Psoas muscle (tissue), 8 donors: ENCODE measurements around the gene P2RX1. TPM values are rescaled to one million over a fixed set of nuclear protein-coding genes. Genes with fewer than 3 reads are reported as not detected.

ENCODE experiments used
- ATAC-seq, 4 donors: fragments of 200-7000 bp; cut with Tn5 transposase; one replicate each; pipeline ENCODE4 v1.9.1; 2020; ENCODE audit warnings: moderate library complexity in 3 of 4, mild to moderate bottlenecking in 2 of 4
- DNase-seq, 2 donors: peaks; one replicate each; pipeline ENCODE4 v3.0.0-alpha.2; 2020
- H3K27ac ChIP-seq: fragments of 200-600 bp; one replicate; pipeline ENCODE4 v1.8.0; 2022
- H3K27me3 ChIP-seq, 3 donors: fragments of 200-600 bp in 1 of 3; one replicate each; pipeline versions ENCODE4 v1.6.1 to v1.8.0; 2013 to 2022; ENCODE audit warnings: low read length in 2 of 3, mild to moderate bottlenecking in 2 of 3, moderate library complexity in 1 of 3; ENCODE audit not compliant: insufficient read depth in 3 of 3
- H3K36me3 ChIP-seq, 2 donors: fragments of 200-600 bp in 1 of 2; one replicate each; pipeline versions ENCODE4 v1.6.1 to v1.8.0; 2013 to 2022; ENCODE audit warnings: low read depth in 1 of 2, mild to moderate bottlenecking in 1 of 2, moderate library complexity in 1 of 2; ENCODE audit not compliant: insufficient read depth in 1 of 2
- H3K4me1 ChIP-seq: fragments of 200-600 bp; one replicate; pipeline ENCODE4 v1.8.0; 2022
- H3K4me3 ChIP-seq: fragments of 200-600 bp; one replicate; pipeline ENCODE4 v1.8.0; 2022; ENCODE audit warnings: mild to moderate bottlenecking
- H3K9me3 ChIP-seq: fragments of 200-600 bp; one replicate; pipeline ENCODE4 v1.8.0; 2022
- CTCF ChIP-seq: fragments of 200-600 bp; IDR thresholded peaks from one replicate; pipeline ENCODE4 v1.8.0; 2022; ENCODE audit warnings: antibody characterized with exemption
- WGBS, 3 donors: extraction: QIAGEN DNeasy Blood & Tissue Kit; methylation state at CpG; one replicate each; pipeline versions ENCODE4 v1.1.6 to v1.1.7; 2013; 5-methylcytosine and 5-hydroxymethylcytosine counted together
- intact Hi-C, 2 donors: fragments of 100-400 bp; cut with DNase I; formaldehyde crosslinking; loops; one replicate each; pipeline versions ENCODE4 v1.11.0 to v1.14.2; 2022
- polyA plus RNA-seq, 3 donors: library from polyadenylated mRNA; stranded (reverse); fragments of 200-250 nt; gene quantifications; one replicate each; pipeline ENCODE4 v1.2.3, GENCODE V29; 2013
- total RNA-seq, 4 donors: library from RNA; stranded (reverse); fragmentation: NEBNext Ultra II Directional in 2 of 4; extraction: Animal tissue kit (Norgen Biotek cat#: 25700) in 2 of 4; gene quantifications; one replicate each; pipeline versions ENCODE4 v1.2.1 to v1.2.4, GENCODE V29; 2021 to 2023
- donor health status: healthy with polysubstance abuse.
- donor health status: DM: no; HTN: no; CAD: no; lungs with moderate emphysema.
- donor health status: Bipolar disorder and iron deficiency.
- donor health status: healthy.
- donor health status: DM: yes; HTN: yes; CAD: no.
- donor health status: DM: no; HTN: no; CAD: no.
- donor health status: DM: no; HTN: no; CAD: no.
- donor health status: DM: yes; HTN: yes; CAD: no.

Gene P2RX1
- total and polyA plus RNA-seq, 7 donors = 0.06 to 0.94 (median 0.18) TPM

GRCh38 chr17:3905017-3905520, 11.2 kb downstream of the P2RX1 start:
- no peak for DNase-seq
- intact Hi-C loops = loop anchor here in 1 of 2 donors (10.0 kb wide), 1 partner anchor 170 kb away; no protein-coding TSS in a partner anchor
- H3K27ac ChIP-seq = no peak overlapping the region
- no peak for ATAC-seq
- H3K36me3 ChIP-seq = no peaks in the 10 kb centered on the region
- no peaks in the 10 kb centered on the region for H3K27me3 ChIP-seq
- no peak for TF ChIP-seq CTCF
- WGBS, 3 donors = 90 to 91% (median 91%) methylated on average over 11 of the region's 11 CpGs
- H3K9me3 ChIP-seq = no peaks in the 10 kb centered on the region
- no peaks in the 10 kb centered on the region for H3K4me1 ChIP-seq
- no peak overlapping the region for H3K4me3 ChIP-seq

GRCh38 chr17:3904501-3904900, 11.8 kb downstream of the P2RX1 start:
- H3K4me3 ChIP-seq = no peak overlapping the region
- no peak overlapping the region for H3K27ac ChIP-seq
- H3K27me3 ChIP-seq = no peaks in the 10 kb centered on the region
- TF ChIP-seq CTCF = no peak
- intact Hi-C loops = loop anchor here in 1 of 2 donors (10.0 kb wide), 1 partner anchor 170 kb away; no protein-coding TSS in a partner anchor
- H3K4me1 ChIP-seq = no peaks in the 10 kb centered on the region
- no peak for ATAC-seq
- no peak for DNase-seq
- WGBS, 3 donors = 67 to 85% (median 81%) methylated on average over 14 to 15 of the region's 15 CpGs
- no peaks in the 10 kb centered on the region for H3K9me3 ChIP-seq
- no peaks in the 10 kb centered on the region for H3K36me3 ChIP-seq

GRCh38 chr17:3903881-3904290, 12.4 kb downstream of the P2RX1 start:
- ATAC-seq = peak in 1 of 4 donors; percentile 8
- Histone ChIP-seq H3K4me3 (no peak overlapping the region), H3K4me1 (no peaks in the 10 kb centered on the region), H3K27ac (no peak overlapping the region), H3K36me3 (no peaks in the 10 kb centered on the region), H3K27me3 (no peaks in the 10 kb centered on the region), H3K9me3 (no peaks in the 10 kb centered on the region)
- no peak for DNase-seq
- intact Hi-C loops = loop anchor here in 1 of 2 donors (10.0 kb wide), 1 partner anchor 169 kb away; no protein-coding TSS in a partner anchor
- 61 to 67% (median 67%) methylated on average over 18 to 21 of the region's 21 CpGs for WGBS, 3 donors
- TF ChIP-seq CTCF = no peak

- Histone ChIP-seq H3K4me3 (no peak overlapping the region), H3K4me1 (no peaks in the 10 kb centered on the region), H3K9me3 (no peaks in the 10 kb centered on the region), H3K36me3 (no peaks in the 10 kb centered on the region), H3K27ac (no peak overlapping the region), H3K27me3 (no peaks in the 10 kb centered on the region)
- whole genome bisulfite sequencing, 3 donors = 57 to 75% (median 58%) methylated on average over 25 of the region's 25 CpGs
- TF ChIP-seq CTCF = no peak
- intact Hi-C loops = loop anchor here in 1 of 2 donors (10.0 kb wide), 1 partner anchor 168 kb away; no protein-coding TSS in a partner anchor
- peak in 1 of 4 donors; percentile 14 for ATAC-seq
- DNase-seq = no peak
Measured at GRCh38 chr17:3903051-3903825, 13.0 kb downstream of the P2RX1 start.
